Large intestine (tissue), 3 donors: ENCODE data around the gene NARS2. TPM values are rescaled to one million over a fixed set of nuclear protein-coding genes. Genes with fewer than 3 reads are reported as not detected.

Source experiments
- DNase-seq, 2 donors: peaks; one replicate each; pipeline versions ENCODE4 v3.0.0 to v3.0.0-alpha.2; 2013
- H3K27ac ChIP-seq: one replicate; pipeline ENCODE4 v1.5.1; 2013; ENCODE audit warnings: low read length
- H3K27me3 ChIP-seq: 2 replicates; pipeline ENCODE4 v1.6.1; 2013; ENCODE audit warnings: low read length; ENCODE audit not compliant: control insufficient read depth, insufficient read depth
- H3K36me3 ChIP-seq: 2 replicates; pipeline ENCODE4 v1.6.1; 2013; ENCODE audit warnings: low read length; ENCODE audit not compliant: control insufficient read depth, insufficient read depth
- H3K4me1 ChIP-seq: one replicate; pipeline ENCODE4 v1.6.1; 2013; ENCODE audit warnings: low read length; ENCODE audit not compliant: control insufficient read depth, insufficient read depth
- H3K4me3 ChIP-seq: one replicate; pipeline ENCODE4 v1.5.1; 2013; ENCODE audit warnings: low read length
- H3K9me3 ChIP-seq: one replicate; pipeline ENCODE4 v1.6.1; 2013; ENCODE audit warnings: mild to moderate bottlenecking, low read depth, low read length, moderate library complexity; ENCODE audit not compliant: control insufficient read depth
- WGBS: methylation state at CpG from one replicate; pipeline ENCODE4 v1.1.5; 2013; ENCODE audit warnings: low lambda C conversion rate; ENCODE audit not compliant: insufficient coverage; 5-methylcytosine and 5-hydroxymethylcytosine counted together
- polyA plus RNA-seq: library from polyadenylated mRNA; unstranded; fragments of 120-200 nt; gene quantifications from one replicate; pipeline ENCODE4 v1.2.1, GENCODE V29; 2013

NARS2 gene
- polyA plus RNA-seq, 1 donor, result 15.4 TPM

DNA sequence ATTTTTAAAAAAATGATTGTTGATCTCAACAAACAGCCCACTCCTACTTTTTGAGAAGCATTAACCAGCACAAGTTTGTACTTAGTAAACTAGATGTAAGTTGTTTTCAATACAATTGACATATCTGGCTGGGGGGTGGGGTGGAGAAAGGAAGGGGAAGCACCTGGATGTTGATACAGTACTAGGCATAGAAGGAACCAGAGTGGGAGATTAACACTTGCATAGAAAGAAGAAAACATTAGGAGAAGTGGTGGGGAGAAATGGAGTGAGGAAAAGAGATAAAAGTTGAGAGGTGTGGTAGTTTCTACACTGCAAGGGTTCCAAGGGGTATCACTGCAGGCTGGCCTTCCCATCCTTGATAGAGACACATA is 146.4 kb downstream of the NARS2 start:
- H3K27me3 ChIP-seq, result no peaks in the 10 kb centered on the region
- H3K9me3 ChIP-seq, result no peaks in the 10 kb centered on the region
- no peak overlapping the region for H3K4me3 ChIP-seq
- DNase-seq, result no peak
- H3K36me3 ChIP-seq, result no peaks in the 10 kb centered on the region
- no peak overlapping the region for H3K27ac ChIP-seq
- peaks cover 2% of the 10 kb centered on the region for H3K4me1 ChIP-seq

DNA sequence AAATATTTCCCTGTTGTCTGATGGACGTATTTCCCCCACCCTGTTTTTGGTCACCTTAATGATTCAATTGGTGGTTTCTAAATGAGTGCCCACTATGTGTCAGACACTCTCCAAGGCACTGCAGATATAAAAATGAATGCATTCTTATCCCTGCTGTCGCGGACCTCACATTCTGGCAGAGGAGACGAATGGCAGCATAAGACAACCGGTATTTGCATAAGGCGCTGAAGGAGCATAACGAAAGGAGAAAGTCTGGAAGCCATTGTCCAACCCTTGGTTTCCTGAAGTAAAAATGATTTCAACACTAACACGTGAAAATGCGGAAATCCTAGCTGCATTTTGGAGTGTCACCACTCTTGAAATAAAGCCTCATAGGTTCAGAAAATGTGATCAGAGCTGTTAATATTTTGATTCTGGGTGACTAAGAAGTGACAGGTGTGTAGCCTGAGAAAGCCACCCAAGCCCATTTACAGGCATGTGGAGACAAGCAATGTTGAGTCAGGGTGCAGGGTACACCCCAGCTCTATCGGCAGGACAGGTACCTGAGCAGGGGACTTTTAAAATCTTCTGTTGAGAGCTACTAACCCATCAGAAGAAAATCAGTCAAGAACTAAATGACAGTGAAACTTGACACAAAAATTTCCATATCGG is 146.9 kb downstream of the NARS2 start:
- Histone ChIP-seq H3K9me3 (no peaks in the 10 kb centered on the region), H3K4me3 (no peak overlapping the region), H3K36me3 (no peaks in the 10 kb centered on the region), H3K27me3 (no peaks in the 10 kb centered on the region), H3K4me1 (peaks cover 2% of the 10 kb centered on the region), H3K27ac (no peak overlapping the region)
- WGBS, result 95% methylated on average over 2 of the region's 11 CpGs
- DNase-seq, result no peak

DNA sequence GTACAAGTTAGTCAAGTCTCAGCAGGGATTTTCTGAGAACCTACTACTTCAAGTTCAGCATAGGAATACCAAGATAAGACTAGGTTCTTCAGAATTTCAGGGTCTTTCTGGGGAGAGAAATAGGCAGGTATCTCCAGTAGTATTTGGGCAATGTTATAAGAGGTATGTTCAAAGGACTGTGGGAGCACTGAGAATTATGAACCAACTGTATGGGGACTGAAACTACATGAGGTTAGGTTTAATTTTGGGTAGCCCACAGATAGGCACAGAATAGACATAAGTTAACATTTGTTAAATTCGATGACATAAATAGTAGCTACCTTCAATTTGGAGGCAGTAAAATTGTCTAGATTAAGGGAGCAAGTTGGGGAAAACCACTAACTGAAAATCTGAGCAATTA is 147.8 kb downstream of the NARS2 start:
- WGBS, result 100% methylated on average over 1 of the region's 1 CpG
- no peak for DNase-seq
- Histone ChIP-seq H3K36me3 (no peaks in the 10 kb centered on the region), H3K27me3 (no peaks in the 10 kb centered on the region), H3K4me3 (no peak overlapping the region), H3K4me1 (peaks cover under 1% of the 10 kb centered on the region), H3K9me3 (no peaks in the 10 kb centered on the region), H3K27ac (no peak overlapping the region)

DNA sequence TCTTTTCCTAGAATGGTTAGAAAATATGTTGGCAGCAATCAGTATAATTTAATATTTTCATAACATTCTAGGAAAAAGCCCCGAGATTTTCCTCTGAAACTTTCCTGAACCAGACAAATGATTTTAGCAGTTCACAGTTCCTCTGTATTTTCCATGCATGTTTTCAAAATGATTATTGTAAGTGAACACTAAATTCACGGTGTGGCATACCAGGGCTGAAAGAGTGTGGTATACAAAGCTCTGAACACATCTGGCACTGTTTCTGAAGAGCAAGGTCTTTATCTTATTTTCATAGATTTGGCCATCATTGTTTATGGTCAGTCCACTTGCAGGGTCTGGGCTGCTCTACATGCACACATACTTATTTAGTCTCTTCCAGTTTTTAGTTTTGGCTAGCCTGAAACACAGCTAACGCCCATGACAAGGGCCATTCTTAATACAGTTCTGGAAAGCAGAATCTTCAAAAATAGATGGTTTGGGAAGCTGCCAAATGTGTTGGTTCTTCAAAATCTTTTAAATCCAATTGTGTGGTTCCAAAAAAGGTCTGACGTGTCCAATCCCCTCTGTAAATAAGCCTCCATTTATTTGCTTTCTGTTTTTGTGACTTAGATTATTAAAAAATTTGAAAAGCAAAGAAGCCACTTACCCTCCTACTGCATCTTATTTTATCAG is 149.1 kb downstream of the NARS2 start:
- no peak for DNase-seq
- WGBS, result 72% methylated on average over 3 of the region's 4 CpGs
- no peaks in the 10 kb centered on the region for H3K9me3 ChIP-seq
- no peaks in the 10 kb centered on the region for H3K36me3 ChIP-seq
- peak overlapping the region; percentile 8 for H3K27ac ChIP-seq
- H3K27me3 ChIP-seq, result no peaks in the 10 kb centered on the region
- H3K4me3 ChIP-seq, result no peak overlapping the region
- H3K4me1 ChIP-seq, result no peaks in the 10 kb centered on the region

DNA sequence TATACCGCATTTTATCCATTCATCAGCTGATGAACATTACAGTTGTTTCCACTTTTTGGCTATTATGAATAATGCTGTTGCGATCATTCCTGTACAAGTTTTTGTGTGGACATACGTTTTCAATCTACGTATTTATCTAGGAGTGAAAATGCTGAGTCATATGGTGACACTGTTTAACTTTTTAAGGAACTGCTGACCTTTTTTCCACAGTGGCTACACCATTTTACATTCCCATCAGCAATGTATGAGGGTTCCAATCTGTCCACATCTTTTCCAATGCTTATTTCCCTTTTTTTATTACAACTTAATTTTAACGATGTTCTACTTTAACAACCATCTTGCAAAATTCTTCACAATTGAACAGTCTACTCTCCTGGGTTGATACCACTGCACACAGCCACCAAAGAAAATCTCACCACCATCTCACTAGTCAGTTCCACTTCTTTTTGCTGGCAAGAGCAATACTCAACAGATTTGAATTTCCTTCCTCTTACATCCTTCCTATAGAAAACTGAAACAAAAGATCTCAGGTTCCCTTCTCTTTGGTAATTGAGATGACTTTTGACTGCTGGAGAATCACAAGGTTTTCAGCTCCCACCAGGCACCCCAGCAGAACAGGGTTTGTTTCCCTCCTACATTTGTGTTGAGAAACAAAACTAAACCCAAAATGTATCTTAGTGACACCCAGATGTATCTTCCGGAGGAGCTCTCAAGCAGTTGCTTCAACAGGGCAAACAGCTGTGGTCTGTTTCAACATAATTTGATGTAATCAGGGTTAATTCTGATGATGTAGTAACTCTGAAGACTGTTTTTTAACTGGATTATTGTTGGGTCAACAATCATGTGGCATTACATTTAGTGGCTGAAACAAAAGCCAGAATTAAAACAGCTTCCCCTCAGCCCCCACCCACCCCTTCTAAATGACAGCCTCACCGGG is 150.1 kb downstream of the NARS2 start:
- Histone ChIP-seq H3K27me3 (no peaks in the 10 kb centered on the region), H3K4me1 (peaks cover 2% of the 10 kb centered on the region), H3K9me3 (no peaks in the 10 kb centered on the region), H3K27ac (no peak overlapping the region), H3K4me3 (no peak overlapping the region), H3K36me3 (no peaks in the 10 kb centered on the region)
- no peak for DNase-seq
- 87% methylated on average over 3 of the region's 7 CpGs for WGBS

DNA sequence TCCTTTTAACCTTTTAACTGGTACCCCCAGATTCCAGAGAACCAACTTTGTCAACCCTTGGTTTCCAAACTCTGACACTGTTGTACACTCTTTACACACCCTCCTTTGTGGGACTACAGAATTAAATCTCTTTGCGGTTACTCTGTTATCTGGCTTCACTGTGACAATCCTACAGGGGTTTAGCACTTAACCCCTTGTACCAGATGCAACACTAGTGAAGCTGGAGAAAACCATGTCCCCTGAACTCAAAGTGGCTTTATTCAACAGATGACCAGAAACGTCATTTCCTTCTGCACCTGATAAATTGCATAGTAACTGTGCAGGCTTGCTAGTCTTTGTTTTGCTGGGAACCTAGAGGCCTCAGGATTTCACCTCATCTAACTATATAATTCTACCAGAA is 151.4 kb downstream of the NARS2 start:
- peaks cover 12% of the 10 kb centered on the region for H3K27me3 ChIP-seq
- no peaks in the 10 kb centered on the region for H3K9me3 ChIP-seq
- H3K36me3 ChIP-seq, result no peaks in the 10 kb centered on the region
- peaks cover 7% of the 10 kb centered on the region for H3K4me1 ChIP-seq
- H3K4me3 ChIP-seq, result no peak overlapping the region
- WGBS, result no CpG with 5 or more reads among the region's 2 CpGs
- DNase-seq, result no peak
- no peak overlapping the region for H3K27ac ChIP-seq

DNA sequence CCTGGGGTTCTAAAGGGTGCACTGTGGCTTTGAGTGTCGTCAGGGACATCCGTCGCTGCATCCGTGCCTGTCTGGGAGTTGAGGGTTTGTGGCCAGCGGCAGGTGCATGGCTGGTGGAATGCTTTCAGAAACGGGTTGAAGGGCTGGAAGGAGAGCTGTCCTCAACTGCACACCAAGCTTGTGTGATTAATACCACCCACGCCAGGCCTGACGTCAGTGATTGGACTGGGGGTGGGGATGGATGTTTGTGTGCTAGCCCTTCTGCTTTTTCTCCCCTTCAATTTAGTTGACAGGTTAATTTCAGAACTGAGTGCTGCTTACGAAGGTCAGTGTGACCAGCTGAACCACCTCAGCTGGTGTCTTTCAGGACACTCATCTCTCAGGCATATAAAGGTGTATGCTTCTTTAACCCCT is 153.9 kb downstream of the NARS2 start:
- H3K4me3 ChIP-seq, result no peak overlapping the region
- WGBS, result no CpG with 5 or more reads among the region's 9 CpGs
- no peaks in the 10 kb centered on the region for H3K9me3 ChIP-seq
- DNase-seq, result peak in 1 of 2 donors; percentile 42
- H3K4me1 ChIP-seq, result peaks cover 16% of the 10 kb centered on the region
- H3K36me3 ChIP-seq, result no peaks in the 10 kb centered on the region
- no peak overlapping the region for H3K27ac ChIP-seq
- peaks cover 14% of the 10 kb centered on the region for H3K27me3 ChIP-seq

DNA sequence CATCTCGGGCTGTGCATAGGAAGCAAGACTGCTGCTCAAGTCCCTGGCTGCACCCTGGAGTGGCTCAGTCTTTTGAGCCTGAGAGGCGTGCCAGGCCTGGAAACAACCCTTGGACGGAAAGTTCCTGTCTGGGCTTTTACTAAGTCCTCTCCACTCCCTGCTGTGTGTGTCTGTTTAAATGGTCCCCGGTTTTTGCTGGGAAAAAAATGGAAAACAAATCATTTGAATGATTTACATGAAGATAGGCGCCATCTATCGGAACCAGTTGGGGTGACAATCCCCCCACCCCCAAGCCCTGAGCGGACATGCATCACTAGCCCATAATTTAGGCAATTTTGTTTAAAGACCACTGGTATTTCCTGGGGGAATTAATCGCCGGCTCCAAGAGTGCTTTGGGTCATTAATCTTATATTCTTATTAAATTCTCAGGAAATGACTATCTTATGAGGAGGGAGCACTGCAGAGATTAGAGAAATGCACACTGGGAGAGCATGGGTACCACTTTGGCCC is 154.4 kb downstream of the NARS2 start:
- peak; percentile 50 to 60 for DNase-seq
- Histone ChIP-seq H3K27ac (peak overlapping the region; percentile 30), H3K4me3 (no peak overlapping the region), H3K36me3 (no peaks in the 10 kb centered on the region), H3K4me1 (peaks cover 16% of the 10 kb centered on the region), H3K27me3 (peaks cover 14% of the 10 kb centered on the region), H3K9me3 (no peaks in the 10 kb centered on the region)
- no CpG with 5 or more reads among the region's 9 CpGs for WGBS

DNA sequence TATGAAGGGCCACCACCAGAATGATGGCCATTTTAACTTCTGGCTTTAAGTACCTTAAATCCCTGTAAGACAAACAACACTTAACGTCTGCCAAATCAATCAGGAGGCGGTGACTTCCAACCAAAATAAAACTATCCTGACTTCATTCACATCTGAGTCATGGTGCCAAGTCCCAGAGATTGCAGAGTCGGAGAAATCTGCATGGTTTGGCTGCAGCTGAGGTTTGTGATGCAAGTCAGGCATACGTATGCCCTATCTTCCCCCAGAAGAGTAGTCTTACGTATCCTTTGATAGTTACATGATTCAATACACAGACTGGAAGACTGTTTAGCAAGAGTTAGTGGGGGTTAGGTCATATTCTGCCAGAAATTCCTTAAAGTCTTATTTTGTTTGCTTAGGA is 155.3 kb downstream of the NARS2 start:
- Histone ChIP-seq H3K4me3 (no peak overlapping the region), H3K27ac (no peak overlapping the region), H3K4me1 (peaks cover 16% of the 10 kb centered on the region), H3K36me3 (no peaks in the 10 kb centered on the region), H3K9me3 (no peaks in the 10 kb centered on the region), H3K27me3 (peaks cover 14% of the 10 kb centered on the region)
- WGBS, result 60% methylated on average over 2 of the region's 5 CpGs
- DNase-seq, result peak in 1 of 2 donors; percentile 36

DNA sequence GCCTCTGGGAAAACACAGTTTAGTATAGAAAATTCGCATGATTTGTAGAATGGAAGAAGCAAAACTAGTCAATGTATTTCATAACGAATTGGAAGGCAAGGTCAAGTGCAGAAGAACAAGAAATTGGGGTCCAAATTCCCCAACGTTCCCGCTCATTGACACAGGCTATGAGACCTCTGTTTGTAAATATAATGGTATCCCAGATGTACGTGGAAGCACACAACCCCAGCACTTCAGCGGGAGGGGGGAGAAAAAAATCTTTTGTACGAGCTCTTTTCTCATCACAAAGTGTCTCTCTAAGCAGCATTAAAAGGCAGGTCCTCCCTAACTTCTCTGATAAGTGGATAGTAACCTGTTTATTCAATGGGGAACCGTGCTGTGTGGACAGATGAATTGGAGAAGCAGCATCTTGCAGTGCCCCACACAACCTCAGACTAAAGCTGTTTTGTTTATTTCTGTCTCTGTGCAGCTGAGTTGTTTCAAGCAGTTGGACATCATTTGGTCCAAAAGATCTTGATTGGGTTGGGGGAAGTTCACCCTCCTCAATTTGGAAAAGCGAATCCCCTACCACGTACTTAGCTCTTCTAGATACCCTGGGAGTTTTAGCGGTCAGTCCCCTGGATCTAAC is 156.0 kb downstream of the NARS2 start:
- no peak for DNase-seq
- Histone ChIP-seq H3K27me3 (peaks cover 14% of the 10 kb centered on the region), H3K4me3 (peak overlapping the region; percentile 71), H3K36me3 (no peaks in the 10 kb centered on the region), H3K4me1 (peaks cover 16% of the 10 kb centered on the region), H3K27ac (peak overlapping the region; percentile 69), H3K9me3 (no peaks in the 10 kb centered on the region)
- no CpG with 5 or more reads among the region's 11 CpGs for WGBS
